ENCODE data around the gene SRGAP1.
"Not testable (repeated sequence)": the region's sequence is repeated elsewhere in the genome, so short reads cannot be mapped to it uniquely, and the experiment has no call there.

Gene SRGAP1

DNA sequence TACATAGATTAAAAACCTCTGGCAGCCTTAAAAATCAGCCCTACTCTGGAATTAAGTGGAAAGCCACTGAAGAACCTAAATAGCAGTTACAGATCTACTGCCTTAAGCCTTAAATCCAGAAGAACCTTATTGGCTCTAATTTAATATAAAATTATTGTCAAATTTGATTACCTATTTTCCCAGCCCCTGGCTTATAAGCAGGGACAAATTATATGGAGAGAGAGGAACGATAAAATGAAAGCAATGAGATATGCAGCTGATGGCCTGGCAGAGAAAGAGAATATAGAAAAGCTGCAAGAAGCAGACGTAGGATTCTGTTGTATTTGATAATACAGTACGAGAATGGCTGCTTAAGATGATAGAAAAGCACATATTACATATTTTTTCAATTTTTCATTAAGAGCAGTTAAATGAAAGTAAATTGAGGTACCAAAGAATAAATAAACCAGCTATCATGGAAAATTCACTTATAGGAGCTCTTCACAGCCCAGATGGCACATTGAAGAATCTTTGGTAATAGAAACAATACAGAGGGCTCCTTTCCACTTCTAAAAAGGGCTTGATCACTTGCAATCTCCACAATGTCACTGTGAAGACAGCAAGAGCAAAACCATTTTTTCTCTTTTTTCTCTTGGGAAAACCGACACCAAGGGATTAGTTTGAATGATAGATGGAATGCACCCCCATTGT lies 248.2 kb downstream of the SRGAP1 start:
- DNase-seq, result no peak

DNA sequence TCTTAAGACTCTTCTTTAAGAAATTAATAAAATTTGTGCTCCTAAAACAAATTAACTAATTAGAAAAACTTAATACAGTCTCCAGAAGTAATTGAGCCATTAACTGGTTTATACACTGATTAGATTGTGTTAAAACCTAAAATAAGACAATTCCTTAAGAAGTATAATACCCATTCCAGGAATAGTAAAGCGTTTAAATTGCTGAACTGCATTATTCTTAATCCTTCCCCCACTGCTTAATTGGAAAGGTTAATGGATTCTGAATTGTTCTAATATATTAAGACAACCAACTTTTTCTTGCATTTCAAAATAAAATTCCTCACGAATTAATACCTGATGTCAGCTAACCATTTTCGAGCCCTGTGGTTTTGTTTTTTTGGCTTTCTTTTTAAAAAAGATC lies 249.2 kb downstream of the SRGAP1 start:
- DNase-seq, result no peak

DNA sequence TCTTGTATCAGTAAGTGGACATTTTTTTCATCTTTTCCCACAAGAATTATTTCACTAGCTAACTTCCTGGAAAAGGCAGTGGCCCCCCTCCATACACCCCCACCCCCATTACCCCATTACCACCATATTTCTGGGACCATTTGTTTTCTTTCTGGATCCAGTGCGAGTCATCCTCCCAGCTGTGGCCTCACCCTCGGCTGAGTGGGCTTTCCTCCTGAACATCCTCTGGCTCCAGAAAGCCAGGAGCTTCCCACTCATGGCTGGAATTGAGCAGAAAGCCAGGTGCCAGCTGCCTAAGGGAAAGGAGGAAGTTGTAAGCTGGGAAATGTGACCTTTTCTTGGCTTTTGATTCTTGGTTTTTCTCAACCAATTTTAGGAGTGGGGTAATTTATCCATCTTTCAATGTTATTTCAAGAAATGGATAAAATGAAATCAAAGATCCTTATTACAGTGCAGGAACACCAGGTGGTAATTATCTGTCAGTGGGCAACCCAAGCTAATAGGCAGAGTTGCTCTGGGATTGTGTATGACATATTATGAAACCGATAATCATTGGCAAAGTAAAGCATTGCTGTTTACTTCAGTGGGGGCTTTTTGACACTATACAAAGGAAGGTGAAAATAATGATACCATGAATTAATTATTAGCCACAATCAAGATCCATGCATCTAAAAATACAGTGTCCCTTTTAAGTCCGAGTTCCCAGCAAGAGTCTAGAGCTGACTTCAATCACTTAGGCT lies 253.0 kb downstream of the SRGAP1 start:
- peak; percentile 18 for DNase-seq

DNA sequence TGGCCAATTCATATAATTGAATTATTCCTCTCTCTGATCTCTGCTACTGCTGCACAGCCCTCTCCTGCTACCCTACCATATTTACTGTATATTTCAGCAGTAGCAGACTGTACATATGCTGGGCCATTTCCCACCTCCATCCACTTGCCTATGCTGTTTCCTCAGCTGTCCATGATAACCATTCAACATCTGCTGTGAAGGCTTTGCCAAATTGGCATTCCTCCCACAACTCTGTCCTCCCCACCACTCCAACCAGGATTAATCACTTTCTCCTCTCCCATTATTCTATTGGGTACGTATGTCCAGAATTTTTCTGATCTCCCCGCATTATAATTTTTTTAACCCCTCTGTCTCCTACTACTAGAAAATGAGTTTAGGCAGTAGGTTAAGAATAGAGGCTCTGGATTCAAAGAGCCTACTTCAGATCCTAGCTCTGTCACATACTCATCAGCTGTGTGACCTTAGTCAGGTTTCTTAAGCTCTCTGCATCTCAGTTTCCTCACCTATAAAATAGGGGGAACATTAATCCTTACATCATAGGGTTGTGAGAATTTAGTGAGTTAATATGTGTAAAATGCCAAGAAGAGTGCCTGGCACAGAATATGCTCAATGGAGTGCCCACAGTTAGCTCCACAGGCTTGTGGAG lies 254.3 kb downstream of the SRGAP1 start:
- peak; percentile 92 for DNase-seq

DNA sequence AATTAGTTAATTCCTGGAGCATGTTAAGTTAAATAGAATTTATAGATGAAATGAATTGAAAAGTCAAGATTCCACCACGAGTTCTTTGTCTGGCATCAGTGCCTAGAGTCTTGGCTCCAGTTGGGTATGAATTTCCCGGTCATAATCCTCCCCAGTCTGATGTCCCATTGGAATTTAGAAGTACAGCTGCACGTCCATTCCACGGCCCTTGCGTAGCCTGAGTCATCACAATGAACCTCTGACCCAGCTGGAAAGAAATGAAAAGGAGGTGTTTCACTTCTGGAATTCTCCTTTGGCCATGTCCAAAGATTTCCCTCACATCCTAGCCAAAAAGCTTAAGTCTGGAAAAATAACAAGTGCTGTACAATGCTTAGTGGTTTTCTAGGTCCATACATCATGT lies 254.9 kb downstream of the SRGAP1 start:
- no peak for DNase-seq

DNA sequence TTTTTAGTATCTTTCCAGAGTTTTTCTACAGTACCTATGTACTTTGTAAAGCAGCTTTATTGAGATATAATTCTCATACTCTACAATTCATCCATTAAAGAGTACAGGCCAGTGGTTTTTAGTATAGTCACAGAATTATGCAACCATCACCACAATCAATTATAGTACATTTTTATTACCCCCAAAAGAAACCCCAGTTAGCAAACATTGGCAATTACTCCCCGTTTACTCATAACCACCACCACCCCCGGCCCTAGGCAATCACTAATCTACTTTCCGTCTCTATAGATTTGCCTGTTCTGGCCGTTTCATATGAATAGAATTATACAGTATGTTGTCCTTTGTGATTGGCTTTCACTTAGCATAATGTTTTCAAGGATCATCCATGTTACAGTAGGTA lies 257.8 kb downstream of the SRGAP1 start:
- no peak for DNase-seq

DNA sequence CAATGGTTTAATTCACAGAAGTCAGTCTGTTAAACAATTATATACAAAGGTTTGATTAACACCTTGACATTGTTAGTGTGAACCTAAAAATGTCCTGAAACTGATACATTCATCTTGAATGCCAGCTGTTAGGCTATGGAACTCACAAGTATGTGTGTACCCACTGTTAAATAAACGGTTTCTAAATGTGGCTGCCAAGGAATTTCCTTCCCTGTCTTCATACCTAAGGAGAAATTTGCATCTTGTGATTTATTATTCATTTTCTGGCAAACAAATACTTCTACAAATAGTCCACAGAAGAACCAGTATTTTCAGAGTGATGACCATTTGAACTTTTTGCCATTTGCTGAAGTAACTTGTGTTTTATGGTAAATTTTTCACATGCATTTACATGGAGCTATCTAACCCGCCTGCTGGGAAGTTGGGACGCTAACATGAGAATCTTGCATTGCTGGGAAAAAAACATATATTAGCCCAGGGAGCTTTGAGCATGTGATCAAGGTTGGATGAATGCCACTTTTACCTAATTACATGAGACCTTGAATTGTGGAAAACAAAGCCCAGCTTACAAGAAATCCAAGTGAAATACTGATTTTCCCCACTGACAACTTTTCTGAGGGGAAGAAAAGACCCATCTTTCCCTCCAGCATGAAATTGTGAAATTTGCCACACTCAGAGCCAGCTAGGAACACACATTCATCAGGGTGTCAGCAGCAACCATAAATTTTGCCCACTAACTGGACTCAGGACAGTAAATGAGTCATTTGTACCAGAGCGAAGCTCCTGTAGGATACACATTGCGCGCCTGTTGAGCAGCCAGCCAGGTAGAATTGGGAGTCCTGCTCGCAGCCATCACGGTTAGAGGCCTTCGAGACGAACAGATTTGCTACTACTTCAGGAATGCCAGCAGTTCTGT lies 259.6 kb downstream of the SRGAP1 start:
- DNase-seq, result peak; percentile 57

DNA sequence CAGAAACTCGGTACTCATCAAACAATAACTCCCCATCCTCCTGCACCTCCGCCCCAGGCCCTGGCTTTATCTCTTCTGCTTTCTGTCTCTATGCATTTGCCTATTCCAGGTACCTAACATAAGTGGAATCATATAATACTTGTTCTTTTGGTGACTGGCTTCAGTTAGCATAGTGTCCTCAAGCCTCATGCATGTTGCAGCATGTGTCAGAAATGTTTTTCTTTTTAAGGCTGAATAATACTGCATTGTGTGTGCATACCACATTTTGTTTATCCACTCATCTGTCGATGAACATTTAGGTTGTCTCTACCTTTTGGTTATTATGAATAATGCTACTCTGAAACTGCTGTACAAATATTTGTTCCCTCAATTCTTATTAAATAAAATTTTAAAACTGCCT lies 260.5 kb downstream of the SRGAP1 start:
- no peak for DNase-seq

DNA sequence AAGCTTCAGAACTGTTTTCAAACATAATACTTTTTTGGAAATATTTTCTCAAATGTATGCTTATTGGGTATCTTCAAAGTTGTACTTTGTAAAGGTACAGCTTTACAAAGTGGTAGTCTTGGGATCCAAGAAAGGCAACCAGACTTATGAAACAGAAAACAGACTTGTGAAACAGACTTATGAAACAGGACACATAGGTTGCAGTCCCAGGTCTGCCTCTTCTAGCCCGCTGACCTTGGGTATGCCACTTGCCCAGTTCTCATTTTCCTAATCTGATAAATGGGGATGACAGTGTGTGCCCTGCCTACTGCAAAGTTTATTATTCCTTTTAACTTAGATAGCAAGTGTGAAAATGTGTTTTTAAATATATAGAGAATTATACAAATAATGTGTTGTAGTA lies 263.3 kb downstream of the SRGAP1 start:
- DNase-seq, result no peak

DNA sequence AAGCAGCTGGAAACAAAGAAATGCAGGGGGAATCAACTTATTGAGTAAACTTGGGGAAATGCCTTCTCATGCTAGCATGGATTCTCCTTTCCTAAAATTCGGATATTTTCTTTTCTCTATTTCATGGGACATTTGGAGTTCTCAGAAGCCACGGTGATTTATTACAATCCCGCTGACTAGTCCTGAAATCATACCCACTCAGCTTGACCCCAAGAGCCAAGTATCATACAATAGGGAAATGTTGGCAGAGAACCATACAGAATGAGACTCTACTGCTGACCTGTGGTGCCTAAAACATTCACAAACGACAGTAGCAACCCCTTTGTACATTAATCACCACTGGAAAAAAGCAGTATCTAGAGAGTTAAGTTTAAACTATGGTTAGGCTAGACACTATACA lies 265.2 kb downstream of the SRGAP1 start:
- DNase-seq, result no peak

DNA sequence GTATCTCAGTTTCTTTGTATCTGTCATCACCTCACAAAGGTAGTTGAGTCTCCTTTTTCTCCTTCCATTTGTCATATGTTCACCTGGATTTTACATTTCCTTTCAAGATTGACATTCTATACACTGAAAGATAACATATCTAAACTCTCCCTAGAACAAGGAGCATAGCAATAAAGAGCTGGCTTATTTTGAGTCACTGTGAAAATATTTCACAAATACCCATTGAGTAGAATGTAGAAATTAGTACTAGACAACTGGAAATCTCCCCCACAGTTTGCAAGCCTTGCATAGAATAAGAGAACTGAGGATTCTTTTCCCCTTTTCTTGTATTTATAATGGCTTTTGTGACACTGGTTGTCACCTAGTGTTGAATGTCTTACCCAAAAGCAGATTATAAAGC lies 266.4 kb downstream of the SRGAP1 start:
- DNase-seq, result no peak

DNA sequence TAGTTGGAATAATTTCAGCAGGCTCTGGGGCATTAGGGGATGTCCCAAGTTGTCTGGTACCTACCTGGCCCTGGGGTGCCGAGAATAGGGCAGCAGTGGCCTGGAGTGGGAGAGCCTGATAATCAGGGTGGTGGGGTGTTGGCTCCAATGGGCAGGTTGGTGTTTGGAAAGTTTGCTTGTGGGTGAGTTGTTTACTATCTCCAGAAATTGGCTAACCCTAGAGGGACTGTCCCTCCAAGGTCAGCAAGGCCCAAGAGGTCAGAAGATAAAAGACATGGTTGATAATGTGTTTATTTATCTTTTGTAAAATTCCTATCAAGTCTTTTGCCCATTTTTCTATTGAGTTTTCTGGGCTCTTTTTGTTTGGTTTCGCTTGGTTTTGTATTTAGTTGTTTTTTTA lies 272.5 kb downstream of the SRGAP1 start:
- no peak for DNase-seq

DNA sequence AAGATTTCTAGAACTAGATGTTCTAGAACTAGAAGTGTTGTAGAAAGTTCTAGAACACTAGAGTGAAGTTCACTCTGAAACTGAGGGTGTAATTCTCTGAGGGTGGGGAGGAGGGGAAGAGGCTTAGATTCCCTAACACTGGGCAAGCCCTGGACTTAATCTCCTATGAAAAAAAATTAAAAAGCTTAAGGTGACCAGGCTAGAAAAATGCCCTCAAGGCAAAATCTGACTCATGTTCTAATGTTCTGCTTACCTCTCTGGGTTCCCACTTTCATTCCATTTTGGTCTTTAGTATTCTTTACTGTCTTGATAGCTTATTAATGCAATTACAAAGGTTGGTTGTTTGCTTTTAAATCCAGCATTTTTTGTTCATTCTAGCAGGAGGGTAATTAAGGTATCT lies 276.1 kb downstream of the SRGAP1 start:
- no peak for DNase-seq

DNA sequence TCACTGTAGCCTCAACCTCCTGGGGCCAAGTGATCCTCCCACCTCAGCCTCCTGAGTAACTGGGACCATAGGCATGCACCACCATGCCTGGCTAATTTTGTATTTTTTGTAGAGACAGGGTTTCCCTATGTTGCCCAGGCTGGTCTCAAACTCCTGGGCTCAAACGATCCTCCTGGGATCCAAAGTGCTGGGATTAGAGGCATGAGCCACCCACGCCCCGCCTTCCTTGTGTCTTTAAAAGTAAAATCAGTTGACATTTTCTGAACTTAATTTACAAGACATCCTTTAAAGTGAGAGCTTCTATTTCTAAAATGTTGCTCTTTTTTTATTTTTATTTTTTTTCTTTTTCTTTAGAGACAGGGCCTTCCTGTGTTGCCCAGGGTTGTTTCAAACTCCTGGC lies 276.6 kb downstream of the SRGAP1 start:
- not testable (repeated sequence) for DNase-seq

DNA sequence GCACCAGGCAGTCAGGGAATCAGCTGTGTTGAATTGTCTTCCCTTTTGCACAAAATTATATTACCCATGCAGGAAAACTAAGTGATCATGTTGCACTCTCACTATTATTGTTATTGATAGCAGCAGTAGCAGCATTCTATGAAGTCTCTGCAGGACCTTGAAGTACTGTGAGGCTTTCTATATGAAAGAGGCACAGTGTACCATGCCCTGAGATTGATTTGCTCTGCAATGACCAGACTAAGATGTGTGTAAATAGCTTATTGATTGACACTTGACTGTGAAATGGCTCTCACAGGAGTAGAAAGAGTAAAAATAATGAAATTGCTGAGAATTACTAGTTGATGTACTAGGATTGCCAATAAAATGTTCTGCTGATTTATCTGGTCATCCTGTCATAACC lies 277.7 kb downstream of the SRGAP1 start:
- DNase-seq, result no peak

DNA sequence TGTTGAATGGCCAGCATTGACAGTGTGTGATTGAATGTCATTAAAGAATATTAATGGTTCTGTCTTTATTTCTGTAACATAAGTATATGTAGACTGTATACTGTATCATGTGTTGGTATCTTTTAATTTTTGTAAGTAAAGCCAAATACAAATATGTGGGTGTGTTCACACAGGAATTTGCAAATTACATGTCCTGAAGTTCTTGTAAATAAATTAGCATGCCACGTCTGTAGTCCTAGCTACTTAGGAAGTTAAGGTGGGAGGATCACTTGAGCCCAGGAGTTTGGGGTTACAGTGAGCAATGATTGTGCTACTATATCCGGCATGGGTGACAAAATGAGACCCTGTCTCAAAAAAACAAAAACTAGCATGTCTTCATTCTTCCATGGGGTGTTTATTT lies 278.5 kb downstream of the SRGAP1 start:
- DNase-seq, result no peak

DNA sequence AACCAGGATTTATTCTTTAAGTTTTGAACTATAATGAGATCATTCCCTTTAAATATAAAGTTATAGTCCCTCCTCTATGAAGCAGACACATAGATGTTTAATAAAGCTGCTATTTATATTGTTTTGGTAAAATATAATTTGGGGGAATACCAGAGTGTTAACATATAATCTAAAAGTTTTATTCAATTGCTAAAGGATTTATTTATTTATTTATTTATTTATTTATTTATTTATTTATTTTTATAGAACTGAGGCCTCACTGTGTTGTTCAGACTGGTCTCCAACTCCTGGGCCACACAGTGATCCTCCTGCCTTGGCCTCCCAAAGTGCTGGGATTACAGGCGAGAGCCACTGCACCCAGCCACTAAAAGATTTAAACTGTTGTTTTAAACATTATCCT lies 278.9 kb downstream of the SRGAP1 start:
- DNase-seq, result no peak

DNA sequence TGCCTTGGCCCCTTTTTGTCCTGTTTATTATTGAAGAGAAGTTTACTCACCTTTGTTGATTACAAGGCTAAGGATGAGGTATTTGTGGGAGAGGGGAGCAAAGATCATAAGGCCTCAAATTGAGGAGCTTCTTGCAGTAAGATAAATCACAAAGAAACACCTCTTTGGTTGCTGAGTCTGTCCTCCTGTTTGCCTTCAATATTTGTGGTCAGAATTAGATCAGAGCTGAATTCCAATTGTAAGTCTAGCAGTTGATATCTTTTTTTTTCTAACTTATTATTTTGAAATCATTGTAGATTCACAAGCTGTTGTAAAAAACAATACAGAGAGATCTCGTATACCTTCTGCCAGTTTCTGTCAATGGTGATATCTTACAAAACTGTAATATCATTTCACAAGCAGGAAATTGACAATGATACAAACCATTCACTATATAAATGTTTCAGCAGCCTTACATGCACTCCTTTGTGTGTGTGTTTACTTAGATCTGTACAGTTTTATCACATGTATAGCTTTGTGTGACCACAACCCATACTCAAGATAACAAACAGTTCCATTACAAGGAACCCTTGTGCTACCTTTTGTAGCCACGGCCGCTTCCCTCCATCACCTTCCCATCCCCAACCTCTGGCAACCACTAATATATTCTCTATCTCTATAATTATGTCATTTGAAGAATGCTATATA lies 280.2 kb downstream of the SRGAP1 start:
- DNase-seq, result no peak

DNA sequence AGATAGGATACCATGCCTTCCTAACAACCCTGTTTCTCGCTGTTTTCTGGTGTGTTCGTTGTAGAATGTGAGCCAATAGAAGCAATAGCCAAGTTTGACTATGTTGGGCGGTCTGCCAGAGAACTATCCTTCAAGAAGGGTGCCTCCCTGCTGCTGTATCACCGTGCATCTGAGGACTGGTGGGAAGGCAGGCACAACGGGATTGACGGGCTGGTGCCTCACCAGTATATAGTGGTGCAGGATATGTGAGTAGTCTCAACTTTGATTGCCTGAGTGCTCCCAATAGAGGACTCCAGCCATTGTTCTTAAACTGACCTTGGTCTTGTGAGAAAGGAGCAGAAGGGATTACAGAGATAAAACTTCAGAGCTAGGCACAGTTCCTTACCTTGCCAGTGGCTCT lies 281.4 kb downstream of the SRGAP1 start:
- DNase-seq, result no peak

DNA sequence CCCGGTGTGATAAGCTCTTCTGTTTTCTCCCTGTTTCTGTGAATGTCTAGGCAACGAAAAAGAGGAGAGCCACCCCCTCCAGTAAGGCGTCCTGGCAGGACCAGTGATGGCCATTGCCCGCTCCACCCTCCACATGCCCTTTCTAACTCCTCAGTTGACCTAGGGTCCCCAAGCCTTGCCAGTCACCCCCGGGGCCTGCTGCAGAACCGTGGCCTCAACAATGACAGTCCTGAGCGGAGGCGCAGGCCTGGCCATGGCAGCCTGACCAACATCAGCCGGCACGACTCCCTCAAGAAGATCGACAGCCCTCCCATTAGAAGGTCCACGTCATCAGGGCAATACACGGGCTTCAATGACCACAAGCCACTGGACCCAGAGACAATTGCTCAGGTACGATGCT lies 283.3 kb downstream of the SRGAP1 start:
- DNase-seq, result no peak

DNA sequence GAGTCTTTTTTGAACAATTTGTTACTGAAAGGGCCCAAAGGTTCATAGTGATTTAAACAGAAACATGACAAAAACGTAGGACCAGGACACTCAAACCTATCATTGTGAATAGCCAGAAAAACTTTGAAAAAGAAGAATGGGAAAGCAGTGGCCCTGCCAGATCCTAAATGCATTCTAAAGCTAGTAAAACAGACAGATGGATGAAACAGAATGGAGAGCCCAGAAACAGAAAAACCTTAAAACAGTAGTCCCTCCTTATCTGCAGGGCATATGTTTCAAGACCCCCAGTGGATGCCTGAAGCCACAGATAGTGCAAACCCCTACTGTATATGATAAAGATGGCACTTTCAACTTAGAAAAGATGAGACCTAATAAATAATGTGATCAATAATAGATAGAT lies 283.9 kb downstream of the SRGAP1 start:
- DNase-seq, result no peak

DNA sequence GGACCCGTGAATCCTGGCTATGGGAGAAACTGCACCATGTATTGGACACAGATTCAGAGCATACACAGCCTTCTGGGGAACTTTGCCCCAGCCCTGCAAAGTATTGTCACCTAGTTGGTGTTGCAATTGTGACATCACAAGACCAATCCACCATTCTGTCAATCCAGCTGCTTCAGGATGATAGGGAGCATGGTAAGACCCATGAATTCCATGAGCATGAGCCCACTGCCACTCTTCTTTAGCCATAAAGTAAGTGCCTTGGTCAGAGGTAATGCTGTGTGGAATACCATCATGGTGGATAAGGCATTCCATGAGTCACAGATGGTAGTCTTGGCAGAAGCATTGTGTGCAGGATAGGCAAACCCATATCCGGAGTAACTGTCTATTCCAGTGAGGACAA lies 286.0 kb downstream of the SRGAP1 start:
- not testable (repeated sequence) for DNase-seq

DNA sequence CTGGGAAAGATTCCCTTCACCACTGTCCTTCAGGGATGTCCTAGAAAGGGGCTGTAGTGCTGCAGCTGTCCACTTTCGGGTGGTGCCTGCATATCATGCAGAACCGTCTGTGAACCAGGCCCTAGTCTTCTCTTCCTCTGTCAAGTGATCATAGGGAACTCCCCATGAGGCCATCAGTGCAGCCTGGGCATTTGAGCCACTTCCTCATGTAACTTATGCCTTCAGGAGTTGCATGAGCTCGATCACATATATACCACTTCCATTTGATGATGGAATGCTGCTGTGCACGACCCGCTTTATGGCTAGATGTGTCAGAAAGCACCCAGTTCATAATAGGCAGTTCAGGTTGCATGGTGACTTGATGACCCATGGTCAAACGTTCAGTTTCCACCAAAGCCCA lies 287.0 kb downstream of the SRGAP1 start:
- DNase-seq, result not testable (repeated sequence)

All from SHP77 treated with DMSO at 0.1 percent for 48 hours (cell line).